ENCODE results near the gene ZFR.
"Not testable (repeated sequence)": the region's sequence is repeated elsewhere in the genome, so short reads cannot be mapped to it uniquely, and the experiment has no call there.

ZFR gene

GRCh38 chr5:32405507-32405906 lies 39.0 kb downstream of the ZFR start:
- H3K27me3 ChIP-seq, result no peaks in the 10 kb centered on the region
- no peak overlapping the region for H3K4me3 ChIP-seq (ENCODE audit: low read depth in 1 of 2, low read length in 1 of 2)
- no peaks in the 10 kb centered on the region for H3K9me3 ChIP-seq
- H3K36me3 ChIP-seq, result peaks cover 91% of the 10 kb centered on the region
- no peak overlapping the region for H3K27ac ChIP-seq
- TF ChIP-seq CTCF (IDR thresholded peaks at IDR 0.05), result no peak
- H3K4me1 ChIP-seq (ENCODE audit: control insufficient read depth in 1 of 2, insufficient read depth in 1 of 2, low read depth in 1 of 2, low read length in 1 of 2), result no peaks in the 10 kb centered on the region

- Histone ChIP-seq H3K9me3 (no peaks in the 10 kb centered on the region), H3K27ac (no peak overlapping the region), H3K36me3 (peaks cover 91% of the 10 kb centered on the region), H3K27me3 (no peaks in the 10 kb centered on the region), H3K4me1 (ENCODE audit: control insufficient read depth in 1 of 2, insufficient read depth in 1 of 2, low read depth in 1 of 2, low read length in 1 of 2) (no peaks in the 10 kb centered on the region), H3K4me3 (ENCODE audit: low read depth in 1 of 2, low read length in 1 of 2) (no peak overlapping the region)
- TF ChIP-seq CTCF (IDR thresholded peaks at IDR 0.05), result no peak
These were observed 40.8 kb downstream of the ZFR start for GRCh38 chr5:32403760-32404159.

- H3K36me3 ChIP-seq, result peaks cover 98% of the 10 kb centered on the region
- TF ChIP-seq CTCF (IDR thresholded peaks at IDR 0.05), result no peak
- H3K4me1 ChIP-seq (ENCODE audit: control insufficient read depth in 1 of 2, insufficient read depth in 1 of 2, low read depth in 1 of 2, low read length in 1 of 2), result no peaks in the 10 kb centered on the region
These were observed 44.1 kb downstream of the ZFR start for GRCh38 chr5:32400401-32400800.

GRCh38 chr5:32398754-32399153 lies 45.8 kb downstream of the ZFR start:
- peaks cover 100% of the 10 kb centered on the region for H3K36me3 ChIP-seq
- H3K4me1 ChIP-seq (ENCODE audit: control insufficient read depth in 1 of 2, insufficient read depth in 1 of 2, low read depth in 1 of 2, low read length in 1 of 2); H3K27ac ChIP-seq: not testable (repeated sequence)

More at GRCh38 chr5:32400401-32400800, 44.1 kb downstream of the ZFR start:
- no peaks in the 10 kb centered on the region for H3K9me3 ChIP-seq
- H3K27me3 ChIP-seq, result no peaks in the 10 kb centered on the region
- H3K4me3 ChIP-seq (ENCODE audit: low read depth in 1 of 2, low read length in 1 of 2), result no peak overlapping the region
- no peak overlapping the region for H3K27ac ChIP-seq

GRCh38 chr5:32394981-32395380 lies 49.6 kb downstream of the ZFR start:
- no peaks in the 10 kb centered on the region for H3K4me1 ChIP-seq (ENCODE audit: control insufficient read depth in 1 of 2, insufficient read depth in 1 of 2, low read depth in 1 of 2, low read length in 1 of 2)
- H3K9me3 ChIP-seq, result no peaks in the 10 kb centered on the region
- H3K27me3 ChIP-seq, result no peaks in the 10 kb centered on the region
- no peak overlapping the region for H3K27ac ChIP-seq
- H3K4me3 ChIP-seq (ENCODE audit: low read depth in 1 of 2, low read length in 1 of 2), result no peak overlapping the region
- no peak for TF ChIP-seq CTCF (IDR thresholded peaks at IDR 0.05)
- H3K36me3 ChIP-seq, result peaks cover 95% of the 10 kb centered on the region

More at GRCh38 chr5:32398754-32399153, 45.8 kb downstream of the ZFR start:
- not testable (repeated sequence) for H3K4me3 ChIP-seq (ENCODE audit: low read depth in 1 of 2, low read length in 1 of 2); H3K27me3 ChIP-seq; H3K9me3 ChIP-seq

GRCh38 chr5:32392039-32392438 lies 52.5 kb downstream of the ZFR start:
- H3K27ac ChIP-seq, result no peak overlapping the region
- no peaks in the 10 kb centered on the region for H3K4me1 ChIP-seq (ENCODE audit: control insufficient read depth in 1 of 2, insufficient read depth in 1 of 2, low read depth in 1 of 2, low read length in 1 of 2)
- no peaks in the 10 kb centered on the region for H3K27me3 ChIP-seq
- H3K4me3 ChIP-seq (ENCODE audit: low read depth in 1 of 2, low read length in 1 of 2), result no peak overlapping the region
- H3K9me3 ChIP-seq, result no peaks in the 10 kb centered on the region
- no peak for TF ChIP-seq CTCF (IDR thresholded peaks at IDR 0.05)
- peaks cover 94% of the 10 kb centered on the region for H3K36me3 ChIP-seq
